Epithelial cell of proximal tubule (primary cell): ENCODE results near the gene WDFY4. TPM values are rescaled to one million over a fixed set of nuclear protein-coding genes. Genes with fewer than 3 reads are reported as not detected.

Experiments
- DNase-seq: peaks from one replicate; pipeline ENCODE4 v3.0.0-alpha.2; 2011; ENCODE audit warnings: low read depth
- H3K4me3 ChIP-seq: 2 replicates; pipeline ENCODE4 v1.5.1; 2011; ENCODE audit warnings: low read depth, mild to moderate bottlenecking, low read length
- CTCF ChIP-seq: conservative IDR thresholded peaks from 2 replicates; pipeline ENCODE4 v1.5.1; 2012; ENCODE audit warnings: low read depth, mild to moderate bottlenecking, low read length
- total RNA-seq: library from RNA; depleted of rRNA; stranded (reverse); fragments of >200 nt; gene quantifications from 2 replicates; pipeline ENCODE4 v1.2.3, GENCODE V29; 2015

The WDFY4 gene
- total RNA-seq, 1 donor from 2014 or later: not detected

GRCh38 chr10:48776005-48776522 lies 91.4 kb downstream of the WDFY4 start:
- DNase-seq: no peak
- TF ChIP-seq CTCF: no peak
- H3K4me3 ChIP-seq: no peak overlapping the region

- H3K4me3 ChIP-seq: no peak overlapping the region
- TF ChIP-seq CTCF: no peak
- no peak for DNase-seq
Observed at GRCh38 chr10:48776528-48776927, 91.9 kb downstream of the WDFY4 start.

GRCh38 chr10:48777110-48777509 lies 92.4 kb downstream of the WDFY4 start:
- DNase-seq: no peak

GRCh38 chr10:48778193-48778857 lies 93.7 kb downstream of the WDFY4 start:
- DNase-seq: no peak
- H3K4me3 ChIP-seq: no peak overlapping the region
- TF ChIP-seq CTCF: no peak

More at GRCh38 chr10:48777110-48777509, 92.4 kb downstream of the WDFY4 start:
- no peak overlapping the region for H3K4me3 ChIP-seq
- TF ChIP-seq CTCF: no peak

GRCh38 chr10:48779077-48779476 lies 94.4 kb downstream of the WDFY4 start:
- no peak overlapping the region for H3K4me3 ChIP-seq
- DNase-seq: no peak
- no peak for TF ChIP-seq CTCF

- no peak overlapping the region for H3K4me3 ChIP-seq
- DNase-seq: no peak
- TF ChIP-seq CTCF: no peak
Observed at GRCh38 chr10:48779546-48780152, 95.0 kb downstream of the WDFY4 start.
